NCI-H1436 (cell line): Measurements from ENCODE around the gene C6orf47.

Experiments
- DNase-seq: peaks from one replicate; lab custom pipeline; 2025; lab: John Stamatoyannopoulos, UW

The C6orf47 gene

GRCh38 chr6:31661262-31662123 is 915 bp upstream of the C6orf47 start:
- no peak for DNase-seq

DNA sequence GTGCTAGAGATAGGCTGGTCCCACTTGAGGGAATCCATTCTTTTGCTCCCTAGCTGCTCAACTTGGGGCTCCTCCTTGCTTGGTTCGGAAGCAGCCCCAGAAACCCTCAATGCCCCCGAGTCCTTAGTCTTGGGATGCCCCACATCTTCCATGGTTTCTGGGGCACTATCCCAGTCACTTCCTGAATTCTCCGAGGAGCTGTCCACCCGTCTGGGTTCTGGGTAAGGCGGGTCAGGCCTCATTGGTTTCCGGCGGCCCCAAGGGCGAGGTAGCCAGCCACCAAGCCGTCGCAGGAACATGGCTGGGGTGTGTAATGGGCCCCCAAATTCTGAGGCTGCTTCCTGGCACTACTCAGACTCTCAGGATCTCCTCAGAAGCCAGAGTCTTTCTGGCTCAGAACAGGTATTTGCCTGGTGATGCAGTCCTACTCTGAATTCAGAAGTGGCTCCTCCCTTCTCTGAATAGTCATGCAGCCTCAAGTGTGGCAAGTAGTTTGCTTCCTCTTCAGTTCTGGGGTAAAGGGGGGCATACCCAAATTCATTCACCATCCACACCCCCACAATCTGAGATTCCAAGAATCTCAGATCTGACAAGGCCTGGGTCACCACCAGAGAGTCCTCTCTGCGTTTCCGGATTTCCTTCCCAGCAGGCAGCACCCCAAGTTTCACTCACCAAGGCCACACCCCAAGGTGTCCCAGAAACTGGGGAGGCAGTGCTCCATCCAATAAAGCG is 763 bp downstream of the C6orf47 start:
- no peak for DNase-seq

DNA sequence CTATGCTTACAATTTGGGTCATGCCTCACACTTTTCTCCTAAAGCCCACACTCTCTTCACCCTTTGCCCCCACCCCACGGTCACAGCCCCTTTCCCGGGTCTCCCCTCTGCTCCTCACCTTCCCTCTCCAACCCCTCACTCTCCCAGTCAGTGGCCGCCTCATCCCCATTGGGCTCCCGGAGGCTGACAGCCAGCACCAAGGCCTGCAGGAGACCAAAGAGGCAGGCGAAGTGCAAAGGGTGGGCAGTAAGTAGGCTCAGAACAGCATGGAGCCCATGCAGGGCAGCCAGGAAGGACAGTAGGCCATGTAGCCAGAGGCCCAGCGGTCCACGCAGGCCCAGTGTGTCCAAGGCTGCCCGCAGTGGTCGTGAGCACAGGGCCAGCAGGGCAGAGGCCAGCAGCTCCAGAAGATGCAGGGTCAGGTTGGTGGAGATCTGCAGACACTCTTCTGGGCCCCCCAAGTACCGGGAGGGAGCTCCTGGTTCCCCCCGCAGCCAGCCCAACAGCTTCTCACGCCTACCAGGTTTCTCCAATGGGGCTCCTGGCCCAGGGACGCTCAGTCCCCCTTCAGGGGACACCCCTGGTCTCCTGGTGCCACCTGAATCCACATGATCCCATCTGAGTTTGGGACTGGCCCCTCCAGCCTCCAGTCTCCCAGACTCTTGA is 1.5 kb downstream of the C6orf47 start:
- no peak for DNase-seq

- no peak for DNase-seq
These were observed 2.4 kb downstream of the C6orf47 start for GRCh38 chr6:31658158-31658688.

- DNase-seq: no peak
These were observed 3.0 kb downstream of the C6orf47 start for GRCh38 chr6:31657406-31658157.

DNA sequence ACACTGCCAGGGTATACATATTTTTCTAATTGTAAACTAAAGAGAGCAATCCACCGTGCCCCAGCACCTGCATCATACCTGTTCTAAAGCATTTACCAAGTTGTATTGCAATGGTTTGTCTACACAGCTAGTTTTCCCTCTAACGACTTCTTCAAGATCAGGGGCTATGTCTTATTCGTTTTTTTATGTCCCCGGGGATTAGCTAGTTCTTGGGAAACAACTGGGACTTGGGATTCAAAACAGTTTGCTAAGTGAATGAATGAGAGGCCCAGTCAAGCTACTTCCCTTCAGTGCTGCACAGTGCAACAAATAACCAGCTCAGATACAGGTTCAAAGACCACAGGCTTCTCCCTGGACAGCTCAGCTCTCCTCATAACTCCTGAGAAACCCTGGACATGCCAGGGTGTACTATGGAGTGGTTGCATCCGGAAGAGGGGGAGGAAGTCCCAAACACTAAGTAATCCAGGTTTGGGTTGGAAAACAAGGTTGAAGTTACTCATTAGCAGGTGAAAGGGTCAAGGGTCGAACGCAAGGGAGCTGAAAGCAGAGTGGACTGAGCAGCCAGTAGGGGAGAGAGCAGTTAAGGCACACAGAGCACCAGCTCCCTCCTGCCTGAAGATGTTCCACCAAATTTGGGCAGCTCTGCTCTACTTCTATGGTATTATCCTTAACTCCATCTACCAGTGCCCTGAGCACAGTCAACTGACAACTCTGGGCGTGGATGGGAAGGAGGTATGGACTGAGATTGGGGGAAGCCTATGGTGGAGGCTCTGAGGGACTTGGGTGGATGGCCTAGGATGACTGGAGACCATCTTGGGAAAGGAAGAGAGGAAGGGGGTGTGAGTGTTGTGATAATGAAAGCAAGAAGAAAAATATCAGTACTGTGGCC is 5.0 kb downstream of the C6orf47 start, which contains the start of gene APOM:
TSS of gene APOM (plus strand) at position 546 of the 889 bp plus-strand sequence. CDS start at position 619, 73 bp downstream.
- DNase-seq: no peak

DNA sequence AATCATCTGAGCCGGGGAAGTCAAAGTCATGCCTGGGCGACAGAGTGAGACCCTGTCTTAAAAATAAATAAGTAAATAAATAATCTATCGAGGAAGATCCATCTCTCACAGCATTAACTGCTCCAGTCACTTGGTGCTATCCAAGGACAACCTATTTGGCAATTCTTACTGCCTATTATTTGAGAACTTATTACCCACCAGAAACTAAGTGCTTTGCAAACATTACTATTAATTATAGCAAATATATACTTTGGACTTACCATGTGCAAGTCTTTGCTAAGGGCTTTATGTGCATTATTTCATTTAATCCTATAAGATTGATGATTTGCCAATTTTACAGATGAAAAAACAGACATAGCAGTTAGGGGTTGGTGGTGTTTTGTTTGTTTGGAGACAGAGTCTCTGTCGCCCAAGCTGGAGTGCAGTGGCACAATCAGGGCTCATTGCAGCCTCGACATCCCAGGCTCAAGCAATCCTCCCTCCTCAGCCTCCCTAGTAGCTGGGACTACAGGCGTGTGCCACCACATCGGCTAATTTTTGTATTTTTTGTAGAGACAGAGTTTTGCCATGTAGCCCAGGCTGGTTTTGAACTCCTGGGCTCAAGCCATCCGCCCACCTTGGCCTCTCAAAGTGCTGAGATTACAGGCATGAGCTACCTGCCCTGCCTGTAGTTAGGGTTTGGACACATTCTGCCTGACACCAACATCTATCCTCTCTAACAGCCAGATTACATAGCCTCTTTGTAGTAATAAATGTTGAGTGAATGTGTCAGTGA is 5.8 kb downstream of the C6orf47 start:
- DNase-seq: no peak

DNA sequence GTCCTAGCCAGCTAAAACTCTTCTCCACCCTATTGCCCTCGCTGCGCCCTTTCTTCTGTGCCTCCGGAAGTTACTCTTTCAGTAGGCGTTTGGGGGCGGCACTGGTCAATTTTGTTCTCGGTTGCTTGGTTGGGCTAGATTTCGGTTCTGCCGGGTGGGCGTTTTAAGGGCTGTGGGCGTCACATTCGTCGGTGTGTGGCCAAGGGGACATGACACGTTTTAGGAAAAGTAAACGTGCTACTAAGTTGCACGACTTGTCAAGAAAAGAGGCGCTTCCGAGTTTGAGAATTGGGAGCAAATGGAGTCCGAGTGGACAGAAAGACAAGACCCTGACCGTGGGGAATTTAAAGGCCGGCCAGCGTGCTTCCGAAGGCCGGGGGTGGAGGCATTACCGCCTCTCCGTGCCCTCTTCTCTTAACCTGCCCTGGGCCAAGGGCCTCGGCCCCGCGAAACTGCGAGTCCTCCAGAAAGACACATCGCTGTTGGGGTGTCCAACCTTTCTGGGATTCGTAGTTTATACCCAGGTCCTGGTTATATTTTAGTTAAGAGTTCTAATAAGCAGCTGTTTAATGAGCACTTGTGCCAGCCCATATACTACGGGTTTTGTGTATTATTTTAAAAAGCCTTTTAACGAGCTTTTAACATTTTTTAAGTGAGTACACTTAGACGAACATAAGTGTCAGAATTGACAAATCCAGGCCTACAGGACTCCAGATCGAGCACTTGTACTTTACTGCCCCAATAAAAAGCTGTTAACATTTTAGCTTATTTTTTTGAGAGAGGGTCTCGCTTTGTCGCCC is 7.5 kb downstream of the C6orf47 start:
- peak; percentile 93 for DNase-seq

- DNase-seq: peak; percentile 70
These were observed 8.9 kb downstream of the C6orf47 start for GRCh38 chr6:31651602-31652191.

- DNase-seq: no peak
These were observed 15.3 kb downstream of the C6orf47 start for GRCh38 chr6:31645325-31645724.

DNA sequence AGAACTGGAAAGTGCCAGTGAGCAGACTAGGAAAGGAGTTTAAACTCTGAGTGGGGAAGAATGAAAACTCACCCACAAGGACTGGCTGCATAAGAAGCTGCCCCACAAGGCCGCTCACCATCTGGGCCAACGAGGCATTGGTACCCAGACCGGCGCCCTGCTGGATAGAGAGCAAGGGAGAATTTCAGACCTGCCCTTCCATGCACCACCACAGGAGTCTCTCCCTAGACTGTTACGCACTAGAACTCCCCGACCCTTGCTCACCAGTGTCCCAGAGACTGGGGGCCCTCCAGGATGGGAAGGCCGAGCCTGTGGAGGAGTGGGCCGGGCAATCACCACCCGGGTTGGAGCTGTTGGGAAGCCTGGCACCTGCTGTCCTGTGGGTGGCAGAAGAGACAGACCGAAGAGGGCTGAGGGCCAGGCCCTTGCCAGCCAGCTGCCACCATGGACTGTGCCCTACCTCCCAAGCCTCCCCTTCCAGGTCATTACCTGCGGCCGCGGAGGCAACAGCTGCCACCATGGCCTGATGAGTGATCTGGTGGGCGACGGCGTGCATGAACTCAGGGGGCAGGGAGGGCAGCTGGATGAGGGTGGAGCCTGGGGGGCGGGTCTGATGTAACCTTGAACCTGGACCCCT is 16.6 kb downstream of the C6orf47 start:
- DNase-seq: no peak

DNA sequence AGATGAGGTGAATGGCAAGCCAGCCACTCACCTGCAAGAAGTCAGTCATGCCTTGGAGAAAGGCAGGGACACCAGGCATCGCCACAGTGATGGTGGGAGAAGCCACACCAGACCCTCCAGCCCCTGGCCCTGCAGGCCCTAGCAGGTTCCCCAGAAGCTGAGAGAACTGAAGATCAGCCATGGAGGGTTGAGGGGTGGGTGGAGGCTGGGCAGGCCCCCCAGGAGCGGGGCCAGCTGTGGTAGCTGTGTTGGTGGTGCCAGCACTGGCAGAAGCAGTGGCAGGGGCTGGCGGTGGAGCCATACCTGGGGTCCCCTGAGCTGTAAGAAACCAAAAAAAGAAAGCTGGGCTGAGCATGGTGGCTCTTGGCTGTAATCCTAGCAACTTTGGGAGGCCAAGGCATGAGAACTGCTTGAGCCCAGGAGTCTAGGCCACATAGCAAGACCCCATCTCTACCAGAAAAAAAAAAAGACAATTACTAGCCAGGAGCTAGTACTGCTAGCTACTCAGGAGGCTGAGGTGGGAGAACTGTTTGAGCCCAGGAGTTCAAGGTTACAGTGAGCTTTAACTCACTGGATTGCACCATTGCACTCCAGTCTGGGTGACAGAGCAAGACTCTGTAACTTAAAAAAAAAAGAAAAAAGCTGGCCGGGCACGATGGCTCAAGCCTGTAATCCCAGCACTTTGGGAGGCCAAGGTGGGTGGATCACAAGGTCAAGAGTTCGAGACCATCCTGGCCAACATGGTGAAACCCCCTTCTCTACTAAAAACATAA is 17.6 kb downstream of the C6orf47 start:
- no peak for DNase-seq

DNA sequence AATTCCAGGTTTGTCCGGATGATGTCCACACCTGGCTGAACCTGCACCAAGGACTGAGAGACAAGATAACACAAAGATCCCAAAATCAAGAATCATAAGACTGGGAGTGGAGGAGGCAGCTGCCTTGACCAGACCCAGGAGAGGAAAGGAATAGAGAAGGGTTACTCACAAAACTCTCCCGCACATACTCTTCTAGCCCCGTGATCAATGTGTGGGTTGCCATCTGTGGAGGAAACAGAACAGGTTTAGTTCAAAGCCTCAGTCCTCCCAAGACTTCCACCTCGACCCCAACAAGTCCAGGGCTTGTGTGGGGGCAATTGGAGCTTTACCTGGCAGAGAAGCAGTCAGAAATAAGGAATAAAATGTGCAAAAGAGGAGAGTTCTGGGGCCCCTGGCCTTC is 19.2 kb downstream of the C6orf47 start:
- DNase-seq: no peak

GRCh38 chr6:31640612-31641011 is 20.0 kb downstream of the C6orf47 start:
- no peak for DNase-seq

GRCh38 chr6:31639449-31639861 is 21.1 kb downstream of the C6orf47 start:
- DNase-seq: no peak

DNA sequence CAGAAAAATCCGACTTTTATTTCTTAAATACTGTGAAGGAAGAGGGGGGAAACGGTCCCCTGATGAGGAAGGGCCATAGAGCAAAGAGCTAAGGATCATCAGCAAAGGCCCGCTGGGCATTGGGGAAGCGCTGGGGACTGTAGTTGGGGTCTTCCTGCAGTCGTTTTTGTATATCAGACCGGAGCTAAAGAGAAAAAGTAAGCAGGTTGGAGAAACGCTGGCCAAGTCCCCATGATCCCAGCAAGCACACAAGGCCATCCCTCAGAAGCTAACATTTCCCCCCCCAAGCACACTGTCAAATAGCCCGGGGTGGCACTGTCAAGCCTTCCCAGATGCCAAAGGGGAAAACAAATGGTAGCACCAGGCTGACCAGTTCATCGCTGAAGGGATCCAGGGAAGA is 21.5 kb downstream of the C6orf47 start:
- no peak for DNase-seq
